GM23338 (cell line): ENCODE results near the gene USP24. TPM values are rescaled to one million over a fixed set of nuclear protein-coding genes. Genes with fewer than 3 reads are reported as not detected.

Source experiments
- ATAC-seq: fragments of 200-7000 bp; cut with Tn5 transposase; 3 replicates; pipeline ENCODE4 v1.9.1; 2020
- DNase-seq: peaks from one replicate; pipeline ENCODE4 v3.0.0-alpha.2; 2015; ENCODE audit warnings: low spot score
- H2AFZ ChIP-seq: fragments of 200-600 bp; sonication (generic); 2 replicates; pipeline ENCODE4 v1.8.0; 2016; ENCODE audit warnings: antibody characterized with exemption, mild to moderate bottlenecking, moderate library complexity
- H3F3A ChIP-seq: fragments of 200-600 bp; sonication (generic); replicated peaks from 2 replicates; pipeline ENCODE4 v1.8.0; 2017; ENCODE audit warnings: antibody characterized with exemption, mixed run types, low read depth
- H3K27ac ChIP-seq: fragments of 200-600 bp; sonication (generic); 2 replicates; pipeline ENCODE4 v1.6.1; 2016; ENCODE audit warnings: low read depth
- H3K27me3 ChIP-seq: fragments of 200-600 bp; sonication (generic); 2 replicates; pipeline ENCODE4 v1.8.0; 2016; ENCODE audit warnings: mild to moderate bottlenecking, mixed run types, moderate library complexity; ENCODE audit not compliant: insufficient read depth
- H3K36me3 ChIP-seq: fragments of 200-600 bp; sonication (generic); 2 replicates; pipeline ENCODE4 v1.8.0; 2016; ENCODE audit warnings: mild to moderate bottlenecking; ENCODE audit not compliant: insufficient read depth
- H3K4me1 ChIP-seq: fragments of 200-600 bp; sonication (generic); 2 replicates; pipeline ENCODE4 v1.8.0; 2016; ENCODE audit warnings: mild to moderate bottlenecking, moderate library complexity; ENCODE audit not compliant: insufficient read depth
- H3K4me2 ChIP-seq: fragments of 200-600 bp; sonication (generic); 2 replicates; pipeline ENCODE4 v1.7.1; 2017; ENCODE audit warnings: mixed run types
- H3K4me3 ChIP-seq: fragments of 200-600 bp; sonication (generic); 2 replicates; pipeline ENCODE4 v1.6.1; 2016; ENCODE audit warnings: mixed run types
- H3K79me2 ChIP-seq: fragments of 200-600 bp; sonication (generic); replicated peaks from 2 replicates; pipeline ENCODE4 v1.8.0; 2017; ENCODE audit warnings: mild to moderate bottlenecking; ENCODE audit not compliant: insufficient read depth
- H3K9me2 ChIP-seq: fragments of 200-600 bp; sonication (generic); 2 replicates; pipeline ENCODE4 v1.8.0; 2017; ENCODE audit not compliant: insufficient read depth
- H4K20me1 ChIP-seq: fragments of 200-600 bp; sonication (generic); replicated peaks from 2 replicates; pipeline ENCODE4 v1.8.0; 2017; ENCODE audit warnings: mild to moderate bottlenecking; ENCODE audit not compliant: insufficient read depth
- H3K27ac Mint-ChIP-seq: 2 replicates; pipeline ENCODE4 v1.8.0; 2020; ENCODE audit warnings: inconsistent platforms, mild to moderate bottlenecking, moderate library complexity, mixed read lengths
- H3K27me3 Mint-ChIP-seq: 3 replicates; pipeline ENCODE4 v1.8.0; 2022; ENCODE audit warnings: low read depth, mild to moderate bottlenecking, moderate library complexity, mixed read lengths, inconsistent platforms; ENCODE audit not compliant: insufficient read depth, poor library complexity
- H3K36me3 Mint-ChIP-seq: 3 replicates; pipeline ENCODE4 v1.8.0; 2021; ENCODE audit warnings: low read depth, mild to moderate bottlenecking, inconsistent platforms, moderate library complexity, mixed read lengths
- H3K4me1 Mint-ChIP-seq: 3 replicates; pipeline ENCODE4 v1.8.0; 2020; ENCODE audit warnings: mild to moderate bottlenecking, inconsistent platforms, mixed read lengths
- H3K4me3 Mint-ChIP-seq: 3 replicates; pipeline ENCODE4 v1.8.0; 2021; ENCODE audit warnings: moderate library complexity, mild to moderate bottlenecking, inconsistent platforms, mixed read lengths
- H3K9me3 Mint-ChIP-seq: 3 replicates; pipeline ENCODE4 v1.8.0; 2020; ENCODE audit warnings: moderate library complexity, mild to moderate bottlenecking, inconsistent platforms, mixed read lengths
- CREB1 ChIP-seq: fragments of 250-450 bp; sonication (Bioruptor Pico); IDR thresholded peaks from 2 replicates; pipeline ENCODE4 v1.5.0; 2020; ENCODE audit warnings: low read depth, mild to moderate bottlenecking, moderate library complexity
- CTCF ChIP-seq, 2 experiments: fragments of 200-600 bp in 1 of 2; sonication (generic) in 1 of 2; conservative IDR thresholded peaks; 2 replicates each; pipeline versions ENCODE4 v1.5.1 to v1.6.1; 2016 to 2017; ENCODE audit warnings: antibody characterized with exemption in 2 of 2, low read depth in 2 of 2, mild to moderate bottlenecking in 2 of 2, moderate library complexity in 1 of 2
- ETS1 ChIP-seq: IDR thresholded peaks from 2 replicates; pipeline ENCODE4 v1.6.1; 2016; ENCODE audit warnings: antibody characterized with exemption
- EZH2 ChIP-seq: fragments of 200-600 bp; sonication (generic); IDR thresholded peaks from one replicate; pipeline ENCODE4 v1.8.0; 2017; ENCODE audit warnings: antibody characterized with exemption, mild to moderate bottlenecking, low read depth; ENCODE audit not compliant: unreplicated experiment
- EZH2phosphoT487 ChIP-seq: fragments of 200-600 bp; sonication (generic); IDR thresholded peaks from one replicate; pipeline ENCODE4 v1.8.1; 2018; ENCODE audit warnings: antibody characterized with exemption; ENCODE audit not compliant: unreplicated experiment
- JUNB ChIP-seq: IDR thresholded peaks from one replicate; pipeline ENCODE4 v1.6.1; 2016; ENCODE audit warnings: antibody characterized with exemption; ENCODE audit not compliant: unreplicated experiment
- NANOG ChIP-seq: IDR thresholded peaks from 2 replicates; pipeline ENCODE4 v1.6.1; 2016; ENCODE audit warnings: antibody characterized with exemption, borderline replicate concordance
- POLR2AphosphoS5 ChIP-seq: IDR thresholded peaks from 2 replicates; pipeline ENCODE4 v1.6.1; 2016; ENCODE audit warnings: antibody characterized with exemption, low read depth
- REST ChIP-seq: IDR thresholded peaks from one replicate; pipeline ENCODE4 v1.6.1; 2018; ENCODE audit warnings: antibody characterized with exemption; ENCODE audit not compliant: unreplicated experiment
- STAT1 ChIP-seq: IDR thresholded peaks from one replicate; pipeline ENCODE4 v1.6.1; 2016; ENCODE audit warnings: antibody characterized with exemption; ENCODE audit not compliant: unreplicated experiment
- ZNF114 ChIP-seq: fragments of 250-450 bp; sonication (Bioruptor Pico); IDR thresholded peaks from 2 replicates; pipeline ENCODE4 v1.5.0; 2020; ENCODE audit warnings: mild to moderate bottlenecking, moderate library complexity
- ZNF331 ChIP-seq: fragments of 250-450 bp; sonication (Bioruptor Pico); IDR thresholded peaks from 2 replicates; pipeline ENCODE4 v1.5.0; 2020; ENCODE audit warnings: low read depth, mild to moderate bottlenecking, moderate library complexity
- ZNF462 ChIP-seq: fragments of 250-450 bp; sonication (Bioruptor Pico); IDR thresholded peaks from 2 replicates; pipeline ENCODE4 v1.5.0; 2020; ENCODE audit warnings: mild to moderate bottlenecking, moderate library complexity
- polyA plus RNA-seq: library from polyadenylated mRNA; unstranded; fragments of >200 nt; fragmentation: Nextera tagmentation; extraction: Ambion mirVana; gene quantifications from 2 replicates; pipeline ENCODE4 v1.2.1, GENCODE V29; 2016
- total RNA-seq: library from RNA; depleted of rRNA; stranded (reverse); fragments of >200 nt; shearing (Covaris generic); gene quantifications from 2 replicates; pipeline ENCODE4 v1.2.3, GENCODE V29; 2014

The USP24 gene
- total and polyA plus RNA-seq, 2 experiments from 2014 or later, result 12.1 to 32.6 TPM

- no peak overlapping the region for H2AFZ ChIP-seq
- H3K36me3 Mint-ChIP-seq, result peaks cover 3% of the 10 kb centered on the region; the same call in 2 of the 3 replicates
- H3K4me3 Mint-ChIP-seq, result no peak overlapping the region
- no peaks in the 10 kb centered on the region for H3K4me1 ChIP-seq
- H3K27me3 ChIP-seq, result 0 out of 2 replicates have a peak, but pooled peaks cover 3% of the 10 kb centered on the region
- no peaks in the 10 kb centered on the region for H3K36me3 ChIP-seq
- H3K4me1 Mint-ChIP-seq, result peaks cover 11% of the 10 kb centered on the region
- TF ChIP-seq ZNF331 (CRISPR knock-in tag), result no peak
- no peak for TF ChIP-seq EZH2phosphoT487
- no peak for TF ChIP-seq EZH2
- no peak for TF ChIP-seq POLR2AphosphoS5
- no peak for TF ChIP-seq JUNB
- TF ChIP-seq REST, result no peak
- TF ChIP-seq NANOG, result no peak
- TF ChIP-seq CTCF (conservative IDR thresholded peaks at IDR 0.05; ENCODE audit: low read depth in 2 of 2), result no peak
- TF ChIP-seq CREB1 (CRISPR knock-in tag), result no peak
- TF ChIP-seq STAT1, result no peak
- no peak for TF ChIP-seq ZNF462
- TF ChIP-seq ZNF114 (CRISPR knock-in tag), result no peak
- no peak for TF ChIP-seq ETS1
- ATAC-seq, result peak; percentile 51
- DNase-seq, result peak; percentile 51
- H3K4me3 ChIP-seq, result no peak overlapping the region
- no peak overlapping the region for H3K27ac Mint-ChIP-seq
- H3F3A ChIP-seq, result no peaks in the 10 kb centered on the region
- no peaks in the 10 kb centered on the region for H4K20me1 ChIP-seq
- H3K4me2 ChIP-seq, result no peak overlapping the region
- no peaks in the 10 kb centered on the region for H3K79me2 ChIP-seq
- peaks cover 2% of the 10 kb centered on the region for H3K27me3 Mint-ChIP-seq
- H3K9me3 Mint-ChIP-seq, result peaks cover 3% of the 10 kb centered on the region
- H3K27ac ChIP-seq, result no peak overlapping the region
- H3K9me2 ChIP-seq, result peaks cover 5% of the 10 kb centered on the region
Measured at GRCh38 chr1:55232448-55233144, 17.4 kb upstream of the USP24 start.
